GM08714 (cell line): ENCODE measurements around the gene SPRED2.

ENCODE experiments used
- H3K4me3 ChIP-seq: fragments of 200-500 bp; sonication (Bioruptor generic); 2 replicates; pipeline ENCODE4 v1.5.1; 2014; ENCODE audit warnings: mild to moderate bottlenecking, low read length, inconsistent platforms
- ZNF274 ChIP-seq: IDR thresholded peaks from 2 replicates; pipeline ENCODE4 v1.6.1; 2012; ENCODE audit warnings: mild to moderate bottlenecking, low read depth, low read length

Gene SPRED2

DNA sequence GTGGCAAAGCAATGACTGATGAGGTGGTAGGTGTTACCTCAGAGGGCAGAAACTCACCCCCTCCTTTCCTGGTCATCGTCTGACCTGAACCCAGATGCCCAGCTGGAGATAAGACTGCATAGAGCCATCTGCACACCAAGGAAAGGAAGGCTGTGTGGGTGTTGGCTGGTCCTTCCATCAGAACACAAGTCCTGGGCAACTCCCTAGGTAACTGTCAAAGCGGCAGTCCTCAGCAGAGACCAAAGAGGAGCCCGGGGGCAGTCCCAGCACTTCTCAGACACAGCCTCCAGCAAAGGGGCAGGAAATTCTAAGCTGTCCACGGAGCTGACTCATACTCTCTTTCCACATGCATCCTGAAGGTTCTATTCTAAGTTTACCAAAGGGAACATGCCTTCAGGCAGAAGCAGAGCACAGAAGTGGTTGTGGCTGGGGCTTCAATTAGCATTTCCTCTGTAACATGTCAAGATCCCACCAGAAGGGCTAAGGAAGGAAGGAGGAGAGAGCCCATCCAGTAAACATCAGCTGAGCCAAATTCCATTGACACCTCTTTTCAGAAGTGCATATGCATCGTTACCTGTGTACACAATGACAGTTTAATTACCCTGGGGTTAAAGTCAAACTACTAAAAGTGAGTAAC lies 54.7 kb downstream of the SPRED2 start:
- no peak overlapping the region for H3K4me3 ChIP-seq
- TF ChIP-seq ZNF274 = no peak

DNA sequence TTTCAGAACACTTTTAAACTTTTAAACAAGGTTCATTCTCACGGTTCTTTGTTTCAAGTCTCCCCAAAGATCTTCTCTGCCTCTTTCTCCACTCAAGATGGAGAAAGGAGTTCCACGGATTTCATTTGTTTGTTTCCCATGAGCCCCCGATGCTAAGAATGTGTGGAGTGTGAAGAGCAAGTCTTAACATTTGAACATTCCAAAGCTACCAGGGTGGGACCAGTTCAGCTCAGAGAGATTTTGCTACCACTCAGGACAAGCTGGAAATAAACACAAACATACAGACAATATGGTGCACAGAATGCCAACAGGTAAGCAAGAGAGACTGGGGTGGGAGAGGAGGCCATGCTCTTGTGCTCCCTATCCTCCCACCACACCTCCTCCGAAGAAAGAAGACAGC lies 56.7 kb downstream of the SPRED2 start:
- no peak for TF ChIP-seq ZNF274

DNA sequence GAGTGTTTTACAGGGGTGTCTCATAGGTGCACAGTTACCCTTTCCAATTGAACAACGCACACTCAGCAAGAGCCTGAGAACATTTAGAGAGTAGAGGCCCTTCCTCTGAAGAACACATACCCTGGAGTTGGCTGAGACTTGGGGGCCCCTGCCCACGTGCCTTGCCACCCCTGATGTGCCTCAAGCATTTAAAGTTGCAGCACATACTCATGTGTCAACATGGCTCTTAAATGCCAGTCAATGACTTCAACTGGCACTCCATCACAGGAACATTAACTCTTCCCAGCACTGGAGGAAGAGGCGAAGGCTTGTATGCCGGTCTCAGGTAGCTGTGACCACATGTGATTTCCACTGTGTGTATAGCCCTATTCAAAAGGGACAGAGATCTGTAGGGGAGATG lies 57.4 kb downstream of the SPRED2 start:
- H3K4me3 ChIP-seq = no peak overlapping the region
- TF ChIP-seq ZNF274 = no peak

More for the DNA sequence above, 56.7 kb downstream of the SPRED2 start:
- H3K4me3 ChIP-seq = no peak overlapping the region

GRCh38 chr2:65374575-65374974 lies 57.8 kb downstream of the SPRED2 start:
- no peak for TF ChIP-seq ZNF274
- no peak overlapping the region for H3K4me3 ChIP-seq

DNA sequence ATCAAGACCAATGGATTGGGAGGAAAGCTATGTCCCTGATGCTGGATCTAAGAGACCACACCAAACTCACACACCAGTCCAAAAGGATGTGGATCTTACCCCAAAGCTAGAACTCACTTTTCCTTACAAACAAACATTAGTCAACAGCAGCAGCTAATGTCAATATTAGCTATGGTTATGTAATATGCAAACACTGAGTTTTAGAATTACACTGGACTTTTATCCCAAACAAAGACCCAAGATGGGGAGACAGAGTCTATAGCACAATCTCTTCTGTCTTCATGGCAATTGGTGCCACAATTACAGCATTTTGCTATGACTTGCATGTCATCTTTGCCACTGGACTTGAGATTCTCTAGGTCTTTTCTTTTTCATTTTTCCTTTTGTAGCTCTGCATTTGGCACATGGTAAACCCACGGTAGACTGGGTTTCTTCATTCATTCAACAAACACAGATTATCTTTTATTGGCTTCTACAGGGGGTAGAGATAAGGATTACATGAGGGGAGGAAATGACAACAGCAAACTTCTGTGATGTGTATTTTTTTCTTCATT lies 59.0 kb downstream of the SPRED2 start:
- TF ChIP-seq ZNF274 = no peak
- H3K4me3 ChIP-seq = no peak overlapping the region

GRCh38 chr2:65372619-65373018 lies 59.8 kb downstream of the SPRED2 start:
- TF ChIP-seq ZNF274 = no peak
- H3K4me3 ChIP-seq = no peak overlapping the region

DNA sequence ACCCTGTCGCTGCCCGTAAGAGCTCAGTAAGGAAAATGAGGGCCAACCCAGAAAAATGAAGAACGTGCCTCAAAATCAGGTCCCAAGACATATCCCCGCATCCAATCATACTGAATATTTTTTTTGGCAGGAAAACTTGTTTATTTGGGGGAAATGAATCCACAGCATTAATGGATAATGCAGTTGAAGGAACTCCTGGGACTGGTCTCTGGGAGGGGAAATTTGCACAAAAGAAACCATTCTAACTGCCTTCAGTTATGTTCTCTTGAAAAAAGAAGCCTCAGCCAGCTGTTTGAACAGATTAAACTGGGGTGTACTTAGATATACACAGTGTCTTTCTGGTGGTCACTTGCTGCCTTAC lies 61.3 kb downstream of the SPRED2 start:
- no peak for TF ChIP-seq ZNF274

DNA sequence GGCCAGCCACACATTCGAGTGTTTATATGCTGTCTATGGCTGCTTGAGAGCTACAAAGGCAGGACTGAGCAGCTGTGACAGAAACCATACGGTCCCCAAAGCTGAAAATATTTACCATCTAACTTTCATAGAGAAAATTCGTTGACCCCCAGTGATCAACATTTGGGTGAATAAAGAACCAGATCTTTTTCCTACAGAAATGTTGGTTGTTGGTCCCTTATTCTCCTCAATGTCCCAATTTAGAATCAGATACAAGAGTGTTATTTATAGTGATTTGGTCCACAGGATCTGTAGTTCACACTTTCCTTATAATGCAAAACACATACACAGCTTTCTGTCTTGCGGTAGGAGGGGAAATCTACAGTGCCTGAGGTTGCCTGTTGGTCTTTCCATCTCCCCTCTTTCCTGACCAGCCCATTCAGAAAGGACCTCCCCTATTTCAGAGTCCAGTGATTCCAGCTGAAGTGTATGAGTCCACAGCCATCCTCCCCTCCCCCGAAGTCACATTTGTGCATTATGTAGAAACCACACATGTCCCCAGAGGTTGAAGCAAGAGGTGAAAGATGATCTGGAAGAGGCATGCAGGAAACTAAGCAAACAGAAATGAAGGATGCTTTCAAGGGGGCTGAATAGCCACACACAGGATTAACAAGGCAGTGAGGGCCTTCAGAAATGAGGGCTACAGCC lies 61.9 kb downstream of the SPRED2 start:
- TF ChIP-seq ZNF274 = no peak
- no peak overlapping the region; the same call in 1 of the 2 replicates for H3K4me3 ChIP-seq

More for the DNA sequence above, 61.3 kb downstream of the SPRED2 start:
- no peak overlapping the region; the same call in 1 of the 2 replicates for H3K4me3 ChIP-seq

DNA sequence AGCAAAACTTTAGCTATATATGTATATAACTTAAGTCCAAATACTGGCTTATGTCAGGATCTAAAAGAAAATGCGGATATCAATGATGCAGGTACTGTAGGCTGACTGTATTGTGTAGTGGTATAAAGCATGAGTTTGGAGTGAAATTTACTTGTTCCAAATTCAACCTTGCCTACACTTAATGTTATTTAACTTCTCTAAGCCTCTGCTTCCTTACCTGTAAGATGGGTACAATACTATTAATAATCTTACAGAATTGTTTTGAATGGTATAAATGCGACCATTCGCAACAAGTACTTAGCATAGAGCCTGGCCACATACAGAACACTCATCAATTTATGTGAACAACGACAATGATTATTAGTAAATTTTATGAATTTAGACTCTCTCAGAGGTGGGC lies 62.4 kb downstream of the SPRED2 start:
- no peak for TF ChIP-seq ZNF274
- no peak overlapping the region for H3K4me3 ChIP-seq

GRCh38 chr2:65369574-65369973 lies 62.8 kb downstream of the SPRED2 start:
- no peak overlapping the region for H3K4me3 ChIP-seq
- TF ChIP-seq ZNF274 = no peak

DNA sequence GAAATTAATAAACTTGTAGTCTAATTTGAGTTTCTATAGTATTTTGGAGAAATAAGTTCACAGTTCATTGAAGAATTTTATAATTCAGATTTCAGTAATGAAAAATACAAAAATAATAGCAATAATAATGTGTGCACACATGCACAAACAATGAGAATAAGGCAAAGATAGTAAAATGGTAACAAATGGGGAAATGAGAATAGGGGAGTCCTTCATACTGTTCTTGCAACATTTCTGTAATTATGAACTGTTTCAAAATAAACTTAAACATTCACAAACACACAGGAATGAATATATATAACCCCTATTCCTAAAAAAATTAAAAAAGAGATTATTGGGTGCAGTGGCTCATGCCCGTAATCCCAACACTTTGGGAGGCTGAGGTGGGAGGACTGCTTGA lies 63.9 kb downstream of the SPRED2 start:
- no peak for TF ChIP-seq ZNF274

GRCh38 chr2:65367524-65367923 lies 64.9 kb downstream of the SPRED2 start:
- TF ChIP-seq ZNF274 = no peak
- no peak overlapping the region for H3K4me3 ChIP-seq

More for the DNA sequence above, 63.9 kb downstream of the SPRED2 start:
- no peak overlapping the region for H3K4me3 ChIP-seq

GRCh38 chr2:65366595-65367125 lies 65.7 kb downstream of the SPRED2 start:
- no peak overlapping the region for H3K4me3 ChIP-seq
- no peak for TF ChIP-seq ZNF274

DNA sequence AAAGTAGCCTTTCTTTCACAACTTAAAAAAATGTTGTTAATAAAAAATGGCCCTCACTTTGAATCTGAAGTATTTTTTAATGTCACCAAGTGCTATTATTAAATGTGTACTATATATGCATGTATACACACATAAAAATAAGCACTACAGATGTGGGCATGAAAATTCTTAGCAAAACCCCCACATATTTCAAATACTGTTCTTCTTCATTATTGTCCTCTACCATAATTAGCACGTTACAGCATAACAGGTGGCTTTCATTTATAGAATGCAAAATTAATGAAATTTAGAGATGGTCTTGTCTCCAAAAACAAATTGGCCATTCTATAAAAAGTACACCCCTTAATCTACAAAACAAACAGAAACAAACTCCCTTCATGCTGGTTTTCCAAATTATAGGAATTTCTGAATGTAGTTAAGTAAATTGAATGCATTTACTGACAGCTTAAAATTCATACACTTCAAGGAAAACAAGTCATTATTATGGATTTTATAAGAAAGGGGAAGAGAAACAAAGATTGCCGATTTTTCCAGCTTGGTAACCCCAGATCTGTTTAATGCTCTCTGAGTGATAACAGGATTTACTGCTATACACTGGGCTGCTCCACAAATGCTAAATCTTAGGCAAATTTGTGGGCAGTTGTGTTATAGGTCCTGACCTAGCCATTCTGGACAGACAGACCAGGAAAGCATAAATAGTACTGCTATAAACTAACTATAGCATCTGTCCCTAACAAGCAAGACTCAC lies 67.2 kb downstream of the SPRED2 start:
- TF ChIP-seq ZNF274 = no peak
- no peak overlapping the region for H3K4me3 ChIP-seq

GRCh38 chr2:65363879-65364666 lies 68.3 kb downstream of the SPRED2 start:
- no peak overlapping the region for H3K4me3 ChIP-seq
- TF ChIP-seq ZNF274 = no peak
